ENCODE data around the gene LNX1.
"Not testable (repeated sequence)": the region's sequence is repeated elsewhere in the genome, so short reads cannot be mapped to it uniquely, and the experiment has no call there.

The LNX1 gene

GRCh38 chr4:53497487-53498244, 93.6 kb downstream of the LNX1 start:
- DNase-seq (ENCODE audit: low read depth), result no peak

- DNase-seq (ENCODE audit: low read depth), result no peak
Measured at GRCh38 chr4:53494851-53495250, 96.4 kb downstream of the LNX1 start.

- no peak for DNase-seq (ENCODE audit: low read depth)
Measured at GRCh38 chr4:53490965-53491622, 100.2 kb downstream of the LNX1 start.

- no peak for DNase-seq (ENCODE audit: low read depth)
Measured at GRCh38 chr4:53490161-53490956, 100.9 kb downstream of the LNX1 start.

- no peak for DNase-seq (ENCODE audit: low read depth)
Measured at GRCh38 chr4:53489279-53489889, 101.9 kb downstream of the LNX1 start.

- no peak for DNase-seq (ENCODE audit: low read depth)
Measured at GRCh38 chr4:53487766-53488165, 103.5 kb downstream of the LNX1 start.

- no peak for DNase-seq (ENCODE audit: low read depth)
Measured at GRCh38 chr4:53485658-53486040, 105.6 kb downstream of the LNX1 start.

- no peak for DNase-seq (ENCODE audit: low read depth)
Measured at GRCh38 chr4:53484911-53485657, 106.2 kb downstream of the LNX1 start.

GRCh38 chr4:53483250-53483649, 108.0 kb downstream of the LNX1 start:
- no peak for DNase-seq (ENCODE audit: low read depth)

GRCh38 chr4:53481586-53481985, 109.7 kb downstream of the LNX1 start:
- DNase-seq (ENCODE audit: low read depth), result no peak

GRCh38 chr4:53480909-53481308, 110.4 kb downstream of the LNX1 start:
- DNase-seq (ENCODE audit: low read depth), result no peak

- no peak for DNase-seq (ENCODE audit: low read depth)
Measured at GRCh38 chr4:53479736-53480525, 111.4 kb downstream of the LNX1 start.

GRCh38 chr4:53478671-53479456, 112.4 kb downstream of the LNX1 start:
- DNase-seq (ENCODE audit: low read depth), result no peak

GRCh38 chr4:53477636-53478035, 113.7 kb downstream of the LNX1 start:
- DNase-seq (ENCODE audit: low read depth), result no peak

- DNase-seq (ENCODE audit: low read depth), result no peak
Measured at GRCh38 chr4:53477038-53477565, 114.2 kb downstream of the LNX1 start.

GRCh38 chr4:53476232-53477037, 114.9 kb downstream of the LNX1 start:
- DNase-seq (ENCODE audit: low read depth), result no peak

GRCh38 chr4:53466576-53466975, 124.7 kb downstream of the LNX1 start:
- DNase-seq (ENCODE audit: low read depth), result not testable (repeated sequence)

GRCh38 chr4:53465891-53466290, 125.4 kb downstream of the LNX1 start:
- no peak for DNase-seq (ENCODE audit: low read depth)

- no peak for DNase-seq (ENCODE audit: low read depth)
Measured at GRCh38 chr4:53465281-53465680, 126.0 kb downstream of the LNX1 start.
